ENCODE results near the gene CCDC60. TPM values are rescaled to one million over a fixed set of nuclear protein-coding genes. Genes with fewer than 3 reads are reported as not detected.

Gene CCDC60
- total RNA-seq, 1 experiment from 2014 or later, result not detected

DNA sequence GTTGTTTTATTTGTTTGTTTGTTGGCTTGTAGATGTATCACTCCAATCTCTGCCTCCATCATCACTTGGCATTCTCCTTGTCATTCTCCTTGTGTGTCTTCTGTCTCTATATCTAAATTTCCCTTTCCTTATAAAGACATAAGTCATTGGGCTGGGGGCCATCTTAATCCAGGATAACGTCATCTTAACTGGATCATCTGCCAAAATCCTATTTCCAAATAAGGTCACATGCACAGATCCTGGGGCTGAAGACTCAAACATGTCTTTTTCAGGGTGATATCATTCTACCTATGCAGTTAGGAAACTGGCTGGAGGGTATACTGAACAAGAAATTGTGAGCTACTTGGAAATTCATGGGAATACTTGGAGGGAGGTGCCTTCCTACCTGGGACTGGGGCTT is 8.7 kb upstream of the CCDC60 start:
- no TSS peak for BruUV-seq (replicated peaks)
- POLR2A ChIA-PET, result no interaction called here
- no peak overlapping the region for H2AFZ ChIP-seq (ENCODE audit: low read depth, low read length, poor library complexity, severe bottlenecking)
- no peaks in the 10 kb centered on the region for H3K36me3 ChIP-seq (ENCODE audit: control insufficient read depth in 1 of 2, insufficient read depth in 2 of 2, low read length in 2 of 2)
- peaks cover 27% of the 10 kb centered on the region for H3K27me3 ChIP-seq (ENCODE audit: insufficient read depth, low read length)
- ATAC-seq (no peak), DNase-seq (ENCODE audit: low read depth, low spot score) (no peak)
- CTCF ChIA-PET, result interaction anchor here (0.9 to 1.3 kb wide), 2 partner anchors 10 to 87 kb away, joined by 3 to 4 read pairs; no protein-coding TSS in a partner anchor
- no peaks in the 10 kb centered on the region for H3K79me2 ChIP-seq (ENCODE audit: insufficient read depth, low read length)
- RAD21 ChIA-PET (ENCODE audit: low non-redundant PET in 1 of 2, low total read pairs in 2 of 2, uncharacterized antibody in 2 of 2, unreplicated experiment in 2 of 2), result no interaction called here
- no peaks in the 10 kb centered on the region for H3K9me3 ChIP-seq (ENCODE audit: control insufficient read depth in 1 of 2, insufficient read depth in 1 of 2, low read depth in 1 of 2, low read length in 2 of 2)
- no peaks in the 10 kb centered on the region for H3K9me2 ChIP-seq (ENCODE audit: insufficient read depth)
- no peak overlapping the region for H3K27ac ChIP-seq (ENCODE audit: low read depth, low read length)
- no peak overlapping the region for H3K4me2 ChIP-seq (ENCODE audit: low read length)
- intact Hi-C loops (cut with micrococcal nuclease), result no loop called here
- H3K4me3 ChIP-seq (replicated peaks in 1 of 2; ENCODE audit: low read depth in 1 of 2, low read length in 2 of 2), result no peak overlapping the region
- H3K4me1 ChIP-seq (ENCODE audit: control insufficient read depth in 1 of 2, insufficient read depth in 2 of 2, low read length in 2 of 2), result no peaks in the 10 kb centered on the region
- no peak overlapping the region for H3K9ac ChIP-seq (ENCODE audit: low read length)
- no peak for TF ChIP-seq CEBPB (IDR thresholded peaks at IDR 0.05; ENCODE audit: low read depth)
- no peak for TF ChIP-seq ZNF274 (IDR thresholded peaks at IDR 0.05; ENCODE audit: low read depth, low read length)
- no peak for TF ChIP-seq CBX3 (IDR thresholded peaks at IDR 0.05; ENCODE audit: low read depth)
- no peak for TF ChIP-seq SRF (IDR thresholded peaks at IDR 0.05; ENCODE audit: low read depth)
- TF ChIP-seq SIN3A (IDR thresholded peaks at IDR 0.05; ENCODE audit: low read depth), result no peak
- TF ChIP-seq ATF3 (IDR thresholded peaks at IDR 0.05), result no peak
- no peak for TF ChIP-seq YY1 (IDR thresholded peaks at IDR 0.05; ENCODE audit: extremely low read depth, insufficient replicate concordance, low read depth, low read length)
- no peaks in the 10 kb centered on the region for H4K20me1 ChIP-seq (ENCODE audit: insufficient read depth)

DNA sequence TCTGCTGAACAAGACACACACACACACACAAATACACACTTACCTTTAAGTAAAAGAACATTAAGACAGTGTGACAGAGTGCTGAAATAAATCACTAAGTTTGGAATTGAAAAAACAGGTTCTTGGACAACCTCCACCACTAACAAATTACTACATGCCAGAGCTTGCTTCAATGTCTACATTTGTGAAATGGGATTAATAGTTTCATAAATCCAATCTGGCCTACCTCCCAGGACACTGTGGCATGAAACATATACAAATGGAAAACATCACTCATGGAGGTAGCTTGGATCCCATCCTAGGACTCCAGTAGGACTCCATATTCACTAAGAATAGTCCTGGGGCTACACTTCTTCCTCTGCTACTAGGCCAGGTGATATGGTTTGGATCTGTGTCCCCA is 8.2 kb upstream of the CCDC60 start:
- ATAC-seq (no peak), DNase-seq (ENCODE audit: low read depth, low spot score) (no peak)
- Histone ChIP-seq H3K27me3 (ENCODE audit: insufficient read depth, low read length) (peaks cover 28% of the 10 kb centered on the region), H3K9ac (ENCODE audit: low read length) (no peak overlapping the region), H3K79me2 (ENCODE audit: insufficient read depth, low read length) (no peaks in the 10 kb centered on the region), H3K9me3 (ENCODE audit: control insufficient read depth in 1 of 2, insufficient read depth in 1 of 2, low read depth in 1 of 2, low read length in 2 of 2) (no peaks in the 10 kb centered on the region), H3K4me2 (ENCODE audit: low read length) (no peak overlapping the region), H3K36me3 (ENCODE audit: control insufficient read depth in 1 of 2, insufficient read depth in 2 of 2, low read length in 2 of 2) (no peaks in the 10 kb centered on the region), H4K20me1 (ENCODE audit: insufficient read depth) (no peaks in the 10 kb centered on the region), H3K4me1 (ENCODE audit: control insufficient read depth in 1 of 2, insufficient read depth in 2 of 2, low read length in 2 of 2) (no peaks in the 10 kb centered on the region), H2AFZ (ENCODE audit: low read depth, low read length, poor library complexity, severe bottlenecking) (no peak overlapping the region), H3K27ac (ENCODE audit: low read depth, low read length) (no peak overlapping the region), H3K4me3 (replicated peaks in 1 of 2; ENCODE audit: low read depth in 1 of 2, low read length in 2 of 2) (no peak overlapping the region), H3K9me2 (ENCODE audit: insufficient read depth) (no peaks in the 10 kb centered on the region)
- RAD21 ChIA-PET (ENCODE audit: low non-redundant PET in 1 of 2, low total read pairs in 2 of 2, uncharacterized antibody in 2 of 2, unreplicated experiment in 2 of 2), result no interaction called here
- POLR2A ChIA-PET, result no interaction called here
- no TSS peak for BruUV-seq (replicated peaks)
- CTCF ChIA-PET, result interaction anchor here (1.3 kb wide), 1 partner anchor 86 kb away, joined by 4 read pairs; no protein-coding TSS in a partner anchor
- intact Hi-C loops (cut with micrococcal nuclease), result no loop called here
- TF ChIP-seq POLR2A (IDR thresholded peaks at IDR 0.05; ENCODE audit: borderline replicate concordance, extremely low read depth, insufficient read depth, insufficient read length) (no peak), FOSL1 (IDR thresholded peaks at IDR 0.05; ENCODE audit: low read depth) (no peak), SRF (IDR thresholded peaks at IDR 0.05; ENCODE audit: low read depth) (no peak), RAD21 (IDR thresholded peaks at IDR 0.05; ENCODE audit: low read depth) (no peak), EZH2phosphoT487 (IDR thresholded peaks at IDR 0.05; ENCODE audit: borderline replicate concordance) (no peak), YY1 (IDR thresholded peaks at IDR 0.05; ENCODE audit: extremely low read depth, insufficient replicate concordance, low read depth, low read length) (no peak), CTCF (IDR thresholded peaks at IDR 0.05 in 2 of 3, conservative IDR thresholded peaks at IDR 0.05 in 1 of 3; ENCODE audit: borderline replicate concordance in 1 of 3, insufficient read depth in 1 of 3, low read depth in 2 of 3, low read length in 2 of 3) (no peak), ZNF274 (IDR thresholded peaks at IDR 0.05; ENCODE audit: low read depth, low read length) (no peak), CEBPB (IDR thresholded peaks at IDR 0.05; ENCODE audit: low read depth) (no peak), ATF3 (IDR thresholded peaks at IDR 0.05) (no peak), SIN3A (IDR thresholded peaks at IDR 0.05; ENCODE audit: low read depth) (no peak), EZH2 (IDR thresholded peaks at IDR 0.05) (no peak), TCF7L2 (IDR thresholded peaks at IDR 0.05; ENCODE audit: borderline replicate concordance, extremely low read depth, insufficient read depth, insufficient read length) (no peak), ELF1 (IDR thresholded peaks at IDR 0.05; ENCODE audit: borderline replicate concordance, low read depth) (no peak)
- TF ChIP-seq, protein P1, sequence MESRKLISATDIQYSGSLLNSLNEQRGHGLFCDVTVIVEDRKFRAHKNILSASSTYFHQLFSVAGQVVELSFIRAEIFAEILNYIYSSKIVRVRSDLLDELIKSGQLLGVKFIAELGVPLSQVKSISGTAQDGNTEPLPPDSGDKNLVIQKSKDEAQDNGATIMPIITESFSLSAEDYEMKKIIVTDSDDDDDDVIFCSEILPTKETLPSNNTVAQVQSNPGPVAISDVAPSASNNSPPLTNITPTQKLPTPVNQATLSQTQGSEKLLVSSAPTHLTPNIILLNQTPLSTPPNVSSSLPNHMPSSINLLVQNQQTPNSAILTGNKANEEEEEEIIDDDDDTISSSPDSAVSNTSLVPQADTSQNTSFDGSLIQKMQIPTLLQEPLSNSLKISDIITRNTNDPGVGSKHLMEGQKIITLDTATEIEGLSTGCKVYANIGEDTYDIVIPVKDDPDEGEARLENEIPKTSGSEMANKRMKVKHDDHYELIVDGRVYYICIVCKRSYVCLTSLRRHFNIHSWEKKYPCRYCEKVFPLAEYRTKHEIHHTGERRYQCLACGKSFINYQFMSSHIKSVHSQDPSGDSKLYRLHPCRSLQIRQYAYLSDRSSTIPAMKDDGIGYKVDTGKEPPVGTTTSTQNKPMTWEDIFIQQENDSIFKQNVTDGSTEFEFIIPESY (IDR thresholded peaks at IDR 0.05; ENCODE audit: extremely low read depth, insufficient replicate concordance, low read length), result no peak

Data from HCT116 (cell line).